GM12864 (cell line): Measurements from ENCODE around the gene PAPLN.
A peak's percentile ranks its signal among the peaks of the same experiment; 100 is the strongest.

Experiments
- DNase-seq: peaks from one replicate; pipeline ENCODE4 v3.0.0-alpha.2; 2011; ENCODE audit warnings: low read depth
- H3K4me3 ChIP-seq: 2 replicates; pipeline ENCODE4 v1.5.1; 2011; ENCODE audit warnings: mild to moderate bottlenecking, low read depth, low read length, control low read depth
- CTCF ChIP-seq: IDR thresholded peaks from 2 replicates; pipeline ENCODE4 v1.5.1; 2011; ENCODE audit warnings: low read depth, mild to moderate bottlenecking, moderate library complexity, low read length, control low read depth, inconsistent platforms; ENCODE audit errors: missing control alignments

PAPLN gene

GRCh38 chr14:73240816-73241480, 3.6 kb downstream of the PAPLN start:
- no peak for DNase-seq
- no peak overlapping the region for H3K4me3 ChIP-seq
- TF ChIP-seq CTCF: no peak

GRCh38 chr14:73241481-73242165, 4.3 kb downstream of the PAPLN start:
- no peak for DNase-seq
- no peak overlapping the region for H3K4me3 ChIP-seq

GRCh38 chr14:73242357-73242901, 5.1 kb downstream of the PAPLN start:
- DNase-seq: peak; percentile 43
- peak overlapping the region; percentile 14; the same call in 1 of the 2 replicates for H3K4me3 ChIP-seq
- no peak for TF ChIP-seq CTCF

More at GRCh38 chr14:73241481-73242165, 4.3 kb downstream of the PAPLN start:
- no peak for TF ChIP-seq CTCF

- no peak for TF ChIP-seq CTCF
- H3K4me3 ChIP-seq: no peak overlapping the region
- DNase-seq: no peak
Measured at GRCh38 chr14:73243341-73243740, 6.0 kb downstream of the PAPLN start.

- DNase-seq: no peak
- TF ChIP-seq CTCF: no peak
- no peak overlapping the region for H3K4me3 ChIP-seq
Measured at GRCh38 chr14:73243748-73244147, 6.4 kb downstream of the PAPLN start.

GRCh38 chr14:73244541-73245290, 7.4 kb downstream of the PAPLN start:
- no peak for DNase-seq
- no peak overlapping the region for H3K4me3 ChIP-seq
- TF ChIP-seq CTCF: no peak
